Right lobe of liver (tissue), 6 donors: ENCODE results near the gene POTEB3. TPM values are rescaled to one million over a fixed set of nuclear protein-coding genes. Genes with fewer than 3 reads are reported as not detected.
"Not testable (repeated sequence)": the region's sequence is repeated elsewhere in the genome, so short reads cannot be mapped to it uniquely, and the experiment has no call there.

Experiments used
- ATAC-seq, 4 donors: fragments of 200-7000 bp; cut with Tn5 transposase; one replicate each; pipeline ENCODE4 v1.9.1; 2020; ENCODE audit warnings: mild to moderate bottlenecking in 4 of 4, moderate library complexity in 4 of 4
- DNase-seq, 3 donors: peaks; one replicate each; pipeline ENCODE4 v3.0.0-alpha.2; 2020
- H3K27ac ChIP-seq, 3 donors: fragments of 200-600 bp; one replicate each; pipeline ENCODE4 v1.8.0; 2022
- H3K27me3 ChIP-seq, 2 donors: fragments of 200-600 bp; one replicate each; pipeline ENCODE4 v1.8.0; 2022
- H3K36me3 ChIP-seq, 4 donors: fragments of 200-600 bp; sonication (generic) in 1 of 4; one replicate each; pipeline versions ENCODE4 v1.5.1 to v1.8.0; 2017 to 2022; ENCODE audit warnings: control low read depth in 1 of 4
- H3K4me1 ChIP-seq, 4 donors: fragments of 200-600 bp; sonication (generic) in 1 of 4; one replicate each; pipeline versions ENCODE4 v1.5.1 to v1.8.0; 2017 to 2022; ENCODE audit warnings: control low read depth in 1 of 4
- H3K4me3 ChIP-seq, 3 donors: fragments of 200-600 bp; one replicate each; pipeline ENCODE4 v1.8.0; 2022
- H3K9me3 ChIP-seq, 4 donors: fragments of 200-600 bp; sonication (generic) in 1 of 4; one replicate each; pipeline versions ENCODE4 v1.5.1 to v1.8.0; 2017 to 2022; ENCODE audit warnings: control low read depth in 1 of 4
- WGBS: methylation state at CpG from one replicate; pipeline ENCODE4 v1.1.6; 2018; ENCODE audit warnings: low coverage, low lambda C conversion rate; ENCODE audit not compliant: insufficient coverage; ENCODE audit errors: missing lambda C conversion rate; 5-methylcytosine and 5-hydroxymethylcytosine counted together
- intact Hi-C, 2 donors: fragments of 100-400 bp; cut with DNase I; formaldehyde crosslinking; loops; one replicate each; pipeline versions ENCODE4 v1.11.2 to v1.14.1; 2022
- microRNA-seq, 2 donors: library from miRNA; unstranded; fragments of <30 nt; microRNA quantifications; one replicate each; pipeline ENCODE4, GENCODE V29; 2019 to 2020
- small RNA-seq, 2 experiments: library from RNA; depleted of rRNA; stranded (forward); fragments of <200 nt; gene quantifications; one replicate each; pipeline ENCODE3, GENCODE V24; 2016
- total RNA-seq, 6 experiments: library from RNA; depleted of rRNA in 2 of 6; stranded (reverse); fragments of >200 nt in 2 of 6; fragmentation: NEBNext Ultra II Directional in 3 of 6; extraction: Animal tissue kit (Norgen Biotek cat#: 25700) in 3 of 6; gene quantifications; one replicate each; pipeline versions ENCODE4 v1.1.0 to v1.2.4, GENCODE V29; 2016 to 2023
- donor health status: DM: no; HTN: yes; CAD: no.
- donor health status: DM: no; HTN: no; CAD: no.
- donor health status: DM: no; HTN: no; CAD: no.
- donor health status: DM: no; HTN: yes; CAD: no.
- donor health status: DM: no; HTN: yes; CAD: no.

Gene POTEB3
- total RNA-seq, 6 experiments from 2014 or later: not detected

- H3K27me3 ChIP-seq, ATAC-seq, H3K9me3 ChIP-seq, H3K27ac ChIP-seq, intact Hi-C loops, H3K4me1 ChIP-seq, DNase-seq, H3K36me3 ChIP-seq, H3K4me3 ChIP-seq: not testable (repeated sequence)
- WGBS: 65% methylated on average over 2 of the region's 24 CpGs
These were observed 56.3 kb downstream of the POTEB3 start for GRCh38 chr15:21383866-21384485.

GRCh38 chr15:21373682-21374081 is 66.6 kb downstream of the POTEB3 start:
- H3K4me1 ChIP-seq, ATAC-seq, DNase-seq, H3K4me3 ChIP-seq, H3K27me3 ChIP-seq, intact Hi-C loops, H3K9me3 ChIP-seq, H3K36me3 ChIP-seq, H3K27ac ChIP-seq: not testable (repeated sequence)
- WGBS: 53% methylated on average over 2 of the region's 18 CpGs

GRCh38 chr15:21369177-21369576 is 71.1 kb downstream of the POTEB3 start:
- DNase-seq, H3K9me3 ChIP-seq, H3K36me3 ChIP-seq, H3K4me3 ChIP-seq, H3K27me3 ChIP-seq, intact Hi-C loops, H3K4me1 ChIP-seq, ATAC-seq, H3K27ac ChIP-seq: not testable (repeated sequence)
- no CpG with 5 or more reads among the region's 26 CpGs for WGBS

DNA sequence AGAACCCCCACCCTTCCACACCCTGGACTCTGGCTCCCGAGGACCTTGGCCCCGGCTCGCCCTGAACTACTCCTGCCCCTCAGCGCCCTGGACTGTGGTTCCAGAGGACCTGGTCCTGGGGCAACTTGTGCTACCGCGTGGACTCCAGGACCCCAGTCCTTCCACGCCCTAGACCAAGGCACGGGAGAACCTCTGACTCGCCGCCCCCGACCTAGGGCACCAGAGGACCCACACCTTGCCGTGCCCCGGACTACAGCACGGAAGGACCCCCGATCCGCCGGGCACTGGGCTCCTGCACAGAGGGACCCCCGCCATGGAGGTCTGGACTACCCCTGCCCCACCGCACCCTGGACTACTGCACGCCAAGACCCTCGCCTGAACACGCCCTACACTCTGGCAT is 71.7 kb downstream of the POTEB3 start:
- H3K36me3 ChIP-seq, H3K27ac ChIP-seq, H3K9me3 ChIP-seq, ATAC-seq, H3K4me3 ChIP-seq, DNase-seq, H3K4me1 ChIP-seq, H3K27me3 ChIP-seq, intact Hi-C loops: not testable (repeated sequence)
- no CpG with 5 or more reads among the region's 22 CpGs for WGBS

Small RNA genes within 50 kb of the gene (microRNA-seq; reads per million reads assigned to microRNA genes)
- gene MIR3118-3: 0 reads per million in 2 donors

Small RNA genes within 50 kb of the gene (small RNA-seq; reads per million reads assigned to genes)
- 0 reads per million in 2 experiments for gene GRAMD4P6
- gene MIR3118-3: 0 reads per million in 2 experiments
- 0 reads per million in 2 experiments for gene RF00026
